Lung (tissue), 12 donors: ENCODE data around the gene HMGCR. TPM values are rescaled to one million over a fixed set of nuclear protein-coding genes. Genes with fewer than 3 reads are reported as not detected.

Source experiments
- ATAC-seq: fragments of 200-7000 bp; cut with Tn5 transposase; one replicate; pipeline ENCODE4 v1.9.1; 2020; ENCODE audit warnings: moderate number of reproducible peaks; ENCODE audit not compliant: insufficient read depth, low FRiP score
- DNase-seq, 3 donors: peaks; one replicate each; pipeline ENCODE4 v3.0.0-alpha.2; 2013 to 2017
- H3K27ac ChIP-seq, 2 donors: one replicate each; pipeline ENCODE4 v1.5.1; 2013; ENCODE audit warnings: mild to moderate bottlenecking in 2 of 2, moderate library complexity in 2 of 2, control low read depth in 1 of 2, inconsistent platforms in 1 of 2, low read depth in 1 of 2, low read length in 1 of 2
- H3K27me3 ChIP-seq, 3 donors: one replicate each; pipeline ENCODE4 v1.5.1; 2013; ENCODE audit warnings: low read length in 2 of 3; ENCODE audit not compliant: control insufficient read depth in 3 of 3, insufficient read depth in 3 of 3
- H3K36me3 ChIP-seq, 4 donors: one replicate each; pipeline ENCODE4 v1.5.1; 2013; ENCODE audit warnings: low read length in 4 of 4, mild to moderate bottlenecking in 1 of 4, moderate library complexity in 1 of 4; ENCODE audit not compliant: control insufficient read depth in 4 of 4, insufficient read depth in 4 of 4
- H3K4me1 ChIP-seq, 5 donors: one replicate each; pipeline ENCODE4 v1.5.1; 2013; ENCODE audit warnings: low read length in 5 of 5, mild to moderate bottlenecking in 2 of 5, moderate library complexity in 1 of 5; ENCODE audit not compliant: control insufficient read depth in 5 of 5, insufficient read depth in 5 of 5
- H3K4me3 ChIP-seq: one replicate; pipeline ENCODE4 v1.5.1; 2013; ENCODE audit warnings: mild to moderate bottlenecking, control low read depth, moderate library complexity
- H3K9ac ChIP-seq, 2 donors: one replicate each; pipeline ENCODE4 v1.5.1; 2013; ENCODE audit warnings: low read length in 2 of 2, control low read depth in 1 of 2; ENCODE audit not compliant: insufficient read depth in 1 of 2
- H3K9me3 ChIP-seq, 4 donors: one replicate each; pipeline ENCODE4 v1.5.1; 2013; ENCODE audit warnings: low read length in 3 of 4, mild to moderate bottlenecking in 1 of 4, moderate library complexity in 1 of 4; ENCODE audit not compliant: control insufficient read depth in 4 of 4, insufficient read depth in 3 of 4
- CTCF ChIP-seq: IDR thresholded peaks from 2 replicates; pipeline ENCODE4 v1.5.1; 2012; ENCODE audit warnings: mild to moderate bottlenecking; ENCODE audit errors: control extremely low read depth, extremely low read depth
- WGBS, 2 donors: extraction: QIAGEN DNeasy Blood & Tissue Kit; methylation state at CpG; one replicate each; pipeline ENCODE4 v1.1.7; 2013; 5-methylcytosine and 5-hydroxymethylcytosine counted together
- polyA plus RNA-seq, 2 donors: library from polyadenylated mRNA; stranded (reverse); fragments of 200-250 nt; gene quantifications; one replicate each; pipeline ENCODE4 v1.2.1, GENCODE V29; 2013
- total RNA-seq, 2 donors: library from RNA; depleted of rRNA in 1 of 2; stranded (reverse); fragments of >200 nt in 1 of 2; gene quantifications; one replicate each; pipeline ENCODE4 v1.2.1, GENCODE V29; 2014 to 2021
- donor health status: control.
- donor health status: control.
- donor health status: Bipolar disorder and iron deficiency.
- donor health status: healthy.
- donor health status: DM: yes; HTN: yes; CAD: no.

The HMGCR gene
- total and polyA plus RNA-seq, 4 donors, result 15.5 to 177 (median 91.8) TPM

- Histone ChIP-seq H3K36me3 (peaks cover 8 to 20% (median 14%) of the 10 kb centered on the region in 4 donors), H3K9ac (no peak overlapping the region), H3K9me3 (no peaks in the 10 kb centered on the region), H3K27me3 (no peaks in the 10 kb centered on the region), H3K4me3 (no peak overlapping the region), H3K4me1 (peaks cover 0 to 4% (median 0%) of the 10 kb centered on the region in 5 donors), H3K27ac (no peak overlapping the region)
- WGBS, 2 donors, result 83 to 89% methylated on average over 12 of the region's 12 CpGs
- no peak for TF ChIP-seq CTCF
- no peak for ATAC-seq
- DNase-seq, result peak in 2 of 3 donors; percentile 13 to 22
These were observed 37.4 kb downstream of the HMGCR start for GRCh38 chr5:75374394-75374814.

- Histone ChIP-seq H3K4me1 (peaks cover 0 to 4% (median 0%) of the 10 kb centered on the region in 5 donors), H3K9ac (no peak overlapping the region), H3K27me3 (no peaks in the 10 kb centered on the region), H3K9me3 (no peaks in the 10 kb centered on the region), H3K36me3 (peaks cover 10 to 21% (median 19%) of the 10 kb centered on the region in 4 donors), H3K4me3 (no peak overlapping the region), H3K27ac (no peak overlapping the region)
- WGBS, 2 donors, result 98 to 99% methylated on average over 4 of the region's 4 CpGs
- no peak for TF ChIP-seq CTCF
- no peak for ATAC-seq
- no peak for DNase-seq
These were observed 38.4 kb downstream of the HMGCR start for GRCh38 chr5:75375414-75375813.

- no peak for TF ChIP-seq CTCF
- ATAC-seq, result no peak
- H3K27me3 ChIP-seq, result no peaks in the 10 kb centered on the region
- peaks cover 18 to 36% (median 24%) of the 10 kb centered on the region in 4 donors for H3K36me3 ChIP-seq
- H3K9ac ChIP-seq, result no peak overlapping the region
- WGBS, 2 donors, result 94 to 97% methylated on average over 1 of the region's 1 CpG
- H3K27ac ChIP-seq, result no peak overlapping the region
- H3K9me3 ChIP-seq, result no peaks in the 10 kb centered on the region
- no peak overlapping the region for H3K4me3 ChIP-seq
- no peaks in the 10 kb centered on the region for H3K4me1 ChIP-seq
- no peak for DNase-seq
These were observed 43.1 kb downstream of the HMGCR start for GRCh38 chr5:75380099-75380498.

- no peak overlapping the region for H3K4me3 ChIP-seq
- H3K9ac ChIP-seq, result no peak overlapping the region
- TF ChIP-seq CTCF, result no peak
- H3K9me3 ChIP-seq, result no peaks in the 10 kb centered on the region
- ATAC-seq, result no peak
- no peak overlapping the region for H3K27ac ChIP-seq
- H3K36me3 ChIP-seq, result peaks cover 17 to 37% (median 24%) of the 10 kb centered on the region in 4 donors
- WGBS, 2 donors, result 51 to 80% methylated on average over 4 of the region's 4 CpGs
- H3K27me3 ChIP-seq, result no peaks in the 10 kb centered on the region
- no peaks in the 10 kb centered on the region for H3K4me1 ChIP-seq
- DNase-seq, result no peak
These were observed 44.4 kb downstream of the HMGCR start for GRCh38 chr5:75381456-75381855.
